ENCODE data around the gene GNA12.

GRCh38 chr7:2807460-2807844, 36.7 kb downstream of the GNA12 start:
- TF ChIP-seq, protein P1, sequence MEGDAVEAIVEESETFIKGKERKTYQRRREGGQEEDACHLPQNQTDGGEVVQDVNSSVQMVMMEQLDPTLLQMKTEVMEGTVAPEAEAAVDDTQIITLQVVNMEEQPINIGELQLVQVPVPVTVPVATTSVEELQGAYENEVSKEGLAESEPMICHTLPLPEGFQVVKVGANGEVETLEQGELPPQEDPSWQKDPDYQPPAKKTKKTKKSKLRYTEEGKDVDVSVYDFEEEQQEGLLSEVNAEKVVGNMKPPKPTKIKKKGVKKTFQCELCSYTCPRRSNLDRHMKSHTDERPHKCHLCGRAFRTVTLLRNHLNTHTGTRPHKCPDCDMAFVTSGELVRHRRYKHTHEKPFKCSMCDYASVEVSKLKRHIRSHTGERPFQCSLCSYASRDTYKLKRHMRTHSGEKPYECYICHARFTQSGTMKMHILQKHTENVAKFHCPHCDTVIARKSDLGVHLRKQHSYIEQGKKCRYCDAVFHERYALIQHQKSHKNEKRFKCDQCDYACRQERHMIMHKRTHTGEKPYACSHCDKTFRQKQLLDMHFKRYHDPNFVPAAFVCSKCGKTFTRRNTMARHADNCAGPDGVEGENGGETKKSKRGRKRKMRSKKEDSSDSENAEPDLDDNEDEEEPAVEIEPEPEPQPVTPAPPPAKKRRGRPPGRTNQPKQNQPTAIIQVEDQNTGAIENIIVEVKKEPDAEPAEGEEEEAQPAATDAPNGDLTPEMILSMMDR (IDR thresholded peaks at IDR 0.05; ENCODE audit: low read depth, low read length, missing input control): no peak
- TF ChIP-seq, protein P2, sequence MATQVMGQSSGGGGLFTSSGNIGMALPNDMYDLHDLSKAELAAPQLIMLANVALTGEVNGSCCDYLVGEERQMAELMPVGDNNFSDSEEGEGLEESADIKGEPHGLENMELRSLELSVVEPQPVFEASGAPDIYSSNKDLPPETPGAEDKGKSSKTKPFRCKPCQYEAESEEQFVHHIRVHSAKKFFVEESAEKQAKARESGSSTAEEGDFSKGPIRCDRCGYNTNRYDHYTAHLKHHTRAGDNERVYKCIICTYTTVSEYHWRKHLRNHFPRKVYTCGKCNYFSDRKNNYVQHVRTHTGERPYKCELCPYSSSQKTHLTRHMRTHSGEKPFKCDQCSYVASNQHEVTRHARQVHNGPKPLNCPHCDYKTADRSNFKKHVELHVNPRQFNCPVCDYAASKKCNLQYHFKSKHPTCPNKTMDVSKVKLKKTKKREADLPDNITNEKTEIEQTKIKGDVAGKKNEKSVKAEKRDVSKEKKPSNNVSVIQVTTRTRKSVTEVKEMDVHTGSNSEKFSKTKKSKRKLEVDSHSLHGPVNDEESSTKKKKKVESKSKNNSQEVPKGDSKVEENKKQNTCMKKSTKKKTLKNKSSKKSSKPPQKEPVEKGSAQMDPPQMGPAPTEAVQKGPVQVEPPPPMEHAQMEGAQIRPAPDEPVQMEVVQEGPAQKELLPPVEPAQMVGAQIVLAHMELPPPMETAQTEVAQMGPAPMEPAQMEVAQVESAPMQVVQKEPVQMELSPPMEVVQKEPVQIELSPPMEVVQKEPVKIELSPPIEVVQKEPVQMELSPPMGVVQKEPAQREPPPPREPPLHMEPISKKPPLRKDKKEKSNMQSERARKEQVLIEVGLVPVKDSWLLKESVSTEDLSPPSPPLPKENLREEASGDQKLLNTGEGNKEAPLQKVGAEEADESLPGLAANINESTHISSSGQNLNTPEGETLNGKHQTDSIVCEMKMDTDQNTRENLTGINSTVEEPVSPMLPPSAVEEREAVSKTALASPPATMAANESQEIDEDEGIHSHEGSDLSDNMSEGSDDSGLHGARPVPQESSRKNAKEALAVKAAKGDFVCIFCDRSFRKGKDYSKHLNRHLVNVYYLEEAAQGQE (IDR thresholded peaks at IDR 0.05): no peak
- TF ChIP-seq GABPA (IDR thresholded peaks at IDR 0.05 in 1 of 2, conservative IDR thresholded peaks at IDR 0.05 in 1 of 2) (no peak), YY1 (IDR thresholded peaks at IDR 0.05) (no peak), RAD21 (IDR thresholded peaks at IDR 0.05) (no peak), HNF4G (IDR thresholded peaks at IDR 0.05) (no peak), JUND (IDR thresholded peaks at IDR 0.05) (no peak), RXRA (IDR thresholded peaks at IDR 0.05) (no peak)
- TF ChIP-seq, protein P3, sequence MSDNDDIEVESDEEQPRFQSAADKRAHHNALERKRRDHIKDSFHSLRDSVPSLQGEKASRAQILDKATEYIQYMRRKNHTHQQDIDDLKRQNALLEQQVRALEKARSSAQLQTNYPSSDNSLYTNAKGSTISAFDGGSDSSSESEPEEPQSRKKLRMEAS (IDR thresholded peaks at IDR 0.05): no peak
- TF ChIP-seq, protein P4, sequence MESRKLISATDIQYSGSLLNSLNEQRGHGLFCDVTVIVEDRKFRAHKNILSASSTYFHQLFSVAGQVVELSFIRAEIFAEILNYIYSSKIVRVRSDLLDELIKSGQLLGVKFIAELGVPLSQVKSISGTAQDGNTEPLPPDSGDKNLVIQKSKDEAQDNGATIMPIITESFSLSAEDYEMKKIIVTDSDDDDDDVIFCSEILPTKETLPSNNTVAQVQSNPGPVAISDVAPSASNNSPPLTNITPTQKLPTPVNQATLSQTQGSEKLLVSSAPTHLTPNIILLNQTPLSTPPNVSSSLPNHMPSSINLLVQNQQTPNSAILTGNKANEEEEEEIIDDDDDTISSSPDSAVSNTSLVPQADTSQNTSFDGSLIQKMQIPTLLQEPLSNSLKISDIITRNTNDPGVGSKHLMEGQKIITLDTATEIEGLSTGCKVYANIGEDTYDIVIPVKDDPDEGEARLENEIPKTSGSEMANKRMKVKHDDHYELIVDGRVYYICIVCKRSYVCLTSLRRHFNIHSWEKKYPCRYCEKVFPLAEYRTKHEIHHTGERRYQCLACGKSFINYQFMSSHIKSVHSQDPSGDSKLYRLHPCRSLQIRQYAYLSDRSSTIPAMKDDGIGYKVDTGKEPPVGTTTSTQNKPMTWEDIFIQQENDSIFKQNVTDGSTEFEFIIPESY (IDR thresholded peaks at IDR 0.05): no peak

All from liver (tissue), 3 donors.